ENCODE measurements around the gene MS4A6A. TPM values are rescaled to one million over a fixed set of nuclear protein-coding genes. Genes with fewer than 3 reads are reported as not detected.
"Not testable (repeated sequence)": the region's sequence is repeated elsewhere in the genome, so short reads cannot be mapped to it uniquely, and the experiment has no call there.

Gene MS4A6A
- polyA plus RNA-seq, 1 experiment = not detected

- no peak overlapping the region for H3K4me3 ChIP-seq (ENCODE audit: low read depth, low read length)
- H3K27me3 ChIP-seq (ENCODE audit: control insufficient read depth, insufficient read depth, low read length) = no peaks in the 10 kb centered on the region
- POLR2A ChIA-PET = no interaction called here
- CTCF ChIA-PET = no interaction called here
- no peak for DNase-seq (ENCODE audit: low read depth)
- H3K36me3 ChIP-seq (ENCODE audit: control insufficient read depth, insufficient read depth, low read length) = no peaks in the 10 kb centered on the region
- no peak for TF ChIP-seq CTCF (IDR thresholded peaks at IDR 0.05; ENCODE audit: insufficient read depth, low read depth, low read length)
These were observed 23.7 kb upstream of the MS4A6A start for GRCh38 chr11:60206616-60207015.

- CTCF ChIA-PET = no interaction called here
- POLR2A ChIA-PET = no interaction called here
- Histone ChIP-seq H3K36me3 (ENCODE audit: control insufficient read depth, insufficient read depth, low read length) (no peaks in the 10 kb centered on the region), H3K4me3 (ENCODE audit: low read depth, low read length) (no peak overlapping the region), H3K27me3 (ENCODE audit: control insufficient read depth, insufficient read depth, low read length) (no peaks in the 10 kb centered on the region)
- DNase-seq (ENCODE audit: low read depth) = no peak
- no peak for TF ChIP-seq CTCF (IDR thresholded peaks at IDR 0.05; ENCODE audit: insufficient read depth, low read depth, low read length)
These were observed 22.0 kb upstream of the MS4A6A start for GRCh38 chr11:60204922-60205321.

- DNase-seq (ENCODE audit: low read depth); CTCF ChIA-PET; H3K27me3 ChIP-seq (ENCODE audit: control insufficient read depth, insufficient read depth, low read length); H3K4me3 ChIP-seq (ENCODE audit: low read depth, low read length); POLR2A ChIA-PET; H3K36me3 ChIP-seq (ENCODE audit: control insufficient read depth, insufficient read depth, low read length): not testable (repeated sequence)
These were observed 18.5 kb upstream of the MS4A6A start for GRCh38 chr11:60201334-60201733.

GRCh38 chr11:60197442-60197841 is 14.6 kb upstream of the MS4A6A start:
- ChIA-PET POLR2A (no interaction called here), CTCF (interaction anchor here (1.2 kb wide), 1 partner anchor 9 kb away, joined by 3 read pairs; no protein-coding TSS in a partner anchor)
- Histone ChIP-seq H3K36me3 (ENCODE audit: control insufficient read depth, insufficient read depth, low read length) (no peaks in the 10 kb centered on the region), H3K27me3 (ENCODE audit: control insufficient read depth, insufficient read depth, low read length) (no peaks in the 10 kb centered on the region), H3K4me3 (ENCODE audit: low read depth, low read length) (no peak overlapping the region)
- TF ChIP-seq CTCF (IDR thresholded peaks at IDR 0.05; ENCODE audit: insufficient read depth, low read depth, low read length) = no peak
- DNase-seq (ENCODE audit: low read depth) = no peak

GRCh38 chr11:60195923-60196368 is 13.1 kb upstream of the MS4A6A start:
- ChIA-PET POLR2A (no interaction called here), CTCF (interaction anchor here (1.2 kb wide), 1 partner anchor 7 kb away, joined by 3 read pairs; no protein-coding TSS in a partner anchor)
- H3K27me3 ChIP-seq (ENCODE audit: control insufficient read depth, insufficient read depth, low read length) = no peaks in the 10 kb centered on the region
- no peaks in the 10 kb centered on the region for H3K36me3 ChIP-seq (ENCODE audit: control insufficient read depth, insufficient read depth, low read length)
- H3K4me3 ChIP-seq (ENCODE audit: low read depth, low read length) = no peak overlapping the region
- TF ChIP-seq CTCF (IDR thresholded peaks at IDR 0.05; ENCODE audit: insufficient read depth, low read depth, low read length) = no peak
- no peak for DNase-seq (ENCODE audit: low read depth)

GRCh38 chr11:60194511-60194910 is 11.6 kb upstream of the MS4A6A start:
- H3K36me3 ChIP-seq (ENCODE audit: control insufficient read depth, insufficient read depth, low read length) = no peaks in the 10 kb centered on the region
- ChIA-PET POLR2A (no interaction called here), CTCF (interaction anchor here (2.0 kb wide), 1 partner anchor 371 kb away, joined by 6 read pairs; no protein-coding TSS in a partner anchor)
- TF ChIP-seq CTCF (IDR thresholded peaks at IDR 0.05; ENCODE audit: insufficient read depth, low read depth, low read length) = no peak
- no peaks in the 10 kb centered on the region for H3K27me3 ChIP-seq (ENCODE audit: control insufficient read depth, insufficient read depth, low read length)
- DNase-seq (ENCODE audit: low read depth) = no peak
- H3K4me3 ChIP-seq (ENCODE audit: low read depth, low read length) = no peak overlapping the region
